GM19395 (cell line): ENCODE data around the gene TDP2.
"Not testable (repeated sequence)": the region's sequence is repeated elsewhere in the genome, so short reads cannot be mapped to it uniquely, and the experiment has no call there.

Experiments used
- ATAC-seq: cut with Tn5 transposase; IDR thresholded peaks from one replicate; pipeline ENCODE4 v1.9.1; 2021; ENCODE audit warnings: mild to moderate bottlenecking, moderate library complexity; ENCODE audit not compliant: unreplicated experiment

TDP2 gene

DNA sequence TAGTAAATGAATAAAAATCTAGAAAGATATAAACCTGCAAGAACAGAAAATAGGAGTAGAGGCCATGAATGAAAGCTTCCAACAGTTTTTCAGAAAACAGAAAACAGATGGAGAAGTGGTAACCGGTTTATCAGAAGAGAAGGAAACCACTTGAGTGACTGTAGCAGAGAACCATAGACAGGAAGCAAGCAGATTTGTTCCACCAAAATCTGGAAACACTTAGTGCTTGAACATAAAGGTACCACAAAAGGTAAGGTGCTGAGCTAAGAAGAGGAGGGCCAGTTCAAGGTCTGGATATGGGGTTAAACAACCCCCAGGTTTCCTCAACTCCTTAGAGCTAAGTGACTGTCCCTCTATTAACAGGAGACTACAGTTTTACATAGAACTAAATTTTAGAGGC, 11.5 kb downstream of the TDP2 start:
- ATAC-seq, result no peak

DNA sequence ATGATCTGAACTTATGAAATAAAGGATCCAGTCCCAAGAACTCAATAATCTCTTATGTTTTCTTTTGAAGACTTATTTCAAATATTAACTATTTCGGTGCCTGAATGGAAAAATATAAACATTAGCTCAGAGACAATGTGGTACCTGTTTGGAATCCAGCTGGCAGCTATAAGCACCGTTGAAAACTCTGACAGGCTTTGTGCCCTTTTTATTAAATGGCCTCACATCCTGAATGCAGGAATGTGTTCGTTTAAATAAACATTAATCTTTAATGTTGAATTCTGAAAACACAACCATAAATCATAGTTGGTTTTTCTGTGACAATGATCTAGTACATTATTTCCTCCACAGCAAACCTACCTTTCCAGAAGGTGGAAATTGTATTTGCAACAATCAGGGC, 16.3 kb downstream of the TDP2 start:
- no peak for ATAC-seq

DNA sequence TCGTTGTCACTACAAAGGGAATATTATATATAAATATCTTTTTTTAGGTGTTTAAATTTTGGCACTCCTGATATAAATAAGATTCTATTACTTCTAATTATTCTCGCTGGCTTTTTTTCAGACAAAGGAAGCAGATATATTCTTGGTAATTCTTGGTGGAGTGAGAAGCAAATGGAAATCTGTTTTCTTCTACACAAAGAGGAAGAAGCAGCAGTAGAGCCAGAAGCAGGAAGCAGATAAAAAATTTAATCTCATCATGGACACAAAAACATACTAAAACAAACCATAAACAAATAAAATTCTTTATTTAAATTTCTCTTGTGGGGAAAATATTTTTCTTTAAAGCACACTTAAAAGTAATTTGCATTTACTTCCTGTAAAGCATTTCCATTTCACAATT, 17.0 kb downstream of the TDP2 start:
- no peak for ATAC-seq

DNA sequence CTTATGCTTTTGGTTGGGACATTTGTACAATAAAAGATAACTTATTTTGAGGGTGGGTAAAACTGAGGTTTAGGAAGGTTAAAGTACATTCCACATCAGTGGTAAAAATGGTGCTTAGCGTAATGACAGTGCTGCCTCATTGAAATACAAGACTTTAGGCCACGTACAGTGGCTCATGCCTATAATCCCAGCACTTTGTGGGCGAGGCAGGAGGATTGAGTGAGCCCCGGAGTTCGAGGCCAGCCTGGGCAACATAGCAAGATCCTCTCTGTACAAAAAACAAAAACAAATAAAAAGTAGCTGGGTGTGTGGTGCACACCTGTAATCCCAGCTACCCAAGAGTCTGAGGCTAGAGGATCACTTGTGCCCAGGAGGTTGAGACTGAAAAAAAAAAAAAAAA, 18.4 kb downstream of the TDP2 start:
- ATAC-seq, result no peak

DNA sequence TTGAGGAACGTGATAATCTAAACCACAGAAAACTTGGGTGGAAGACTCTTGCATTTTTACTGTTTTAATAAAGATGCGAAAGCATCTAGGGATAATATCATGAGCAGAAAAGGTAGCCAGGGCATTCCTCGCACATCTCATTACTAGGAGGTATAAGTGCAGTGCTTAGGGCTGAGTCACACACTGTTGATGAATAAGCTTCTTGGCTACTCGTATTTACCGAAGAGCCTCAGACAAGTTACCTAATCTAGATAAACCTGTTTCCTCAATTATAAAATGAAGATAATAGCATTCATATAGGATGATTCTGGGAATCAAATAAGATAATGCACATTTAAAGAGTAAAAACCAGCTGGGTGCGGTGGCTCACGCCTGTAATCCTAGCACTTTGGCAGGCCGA, 19.9 kb downstream of the TDP2 start:
- ATAC-seq, result no peak

DNA sequence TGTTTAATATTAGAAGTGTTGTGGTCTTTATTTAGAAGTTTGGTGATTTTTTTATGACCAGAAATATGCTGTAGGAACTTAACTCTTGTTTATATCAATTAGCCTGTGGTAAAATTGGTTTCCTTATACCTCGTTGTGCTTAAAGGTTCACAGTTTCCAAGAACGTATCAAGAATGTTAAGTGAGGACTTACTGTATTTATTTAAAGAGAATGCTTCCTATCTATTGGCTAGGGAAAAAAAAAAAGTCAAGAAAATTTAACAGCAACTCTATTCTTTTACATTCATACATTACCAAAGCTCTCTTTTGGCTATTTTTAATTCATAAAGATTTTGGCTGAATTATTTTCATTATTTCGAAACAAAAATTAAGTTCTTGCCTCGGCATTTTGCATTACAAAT, 22.3 kb downstream of the TDP2 start:
- ATAC-seq, result no peak

DNA sequence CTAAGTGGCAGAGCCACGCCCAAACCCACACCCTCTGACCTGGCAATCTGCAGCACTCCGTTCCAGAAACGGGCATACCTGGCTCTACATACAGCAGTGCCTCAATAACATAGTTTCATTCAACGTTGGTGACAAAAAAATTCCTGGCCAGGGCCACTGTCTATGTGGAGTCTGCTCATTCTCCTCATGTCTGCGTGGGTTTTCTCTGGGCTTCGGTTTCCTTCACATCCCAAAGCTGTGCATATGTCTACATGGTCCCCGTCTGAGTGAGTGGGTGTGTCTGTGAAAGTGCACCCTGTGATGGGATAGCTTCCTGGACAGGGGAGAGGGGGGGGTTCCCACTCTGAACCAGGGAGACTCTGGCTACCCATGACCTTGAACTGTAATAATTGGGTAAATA, 22.8 kb downstream of the TDP2 start:
- no peak for ATAC-seq

DNA sequence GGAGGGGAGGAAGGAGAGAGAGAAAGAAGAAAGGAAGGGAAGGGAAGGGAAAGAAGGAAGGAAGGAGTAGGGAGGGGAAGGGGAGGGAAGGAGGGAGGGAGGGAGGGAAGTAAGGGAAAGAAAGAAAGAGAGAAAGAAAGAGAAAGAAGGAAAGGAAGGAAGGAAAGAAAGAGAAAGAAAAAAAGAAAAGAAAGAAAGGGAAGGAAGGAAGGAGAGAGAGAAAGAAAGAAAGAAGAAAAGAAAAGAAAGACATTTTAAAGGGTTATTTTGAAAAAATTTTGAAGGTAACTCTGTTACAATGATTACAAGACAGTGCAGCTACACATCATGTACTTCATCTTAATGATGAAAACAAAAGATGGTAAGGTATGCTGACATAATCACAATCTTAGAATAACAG, 24.6 kb downstream of the TDP2 start:
- no peak for ATAC-seq

DNA sequence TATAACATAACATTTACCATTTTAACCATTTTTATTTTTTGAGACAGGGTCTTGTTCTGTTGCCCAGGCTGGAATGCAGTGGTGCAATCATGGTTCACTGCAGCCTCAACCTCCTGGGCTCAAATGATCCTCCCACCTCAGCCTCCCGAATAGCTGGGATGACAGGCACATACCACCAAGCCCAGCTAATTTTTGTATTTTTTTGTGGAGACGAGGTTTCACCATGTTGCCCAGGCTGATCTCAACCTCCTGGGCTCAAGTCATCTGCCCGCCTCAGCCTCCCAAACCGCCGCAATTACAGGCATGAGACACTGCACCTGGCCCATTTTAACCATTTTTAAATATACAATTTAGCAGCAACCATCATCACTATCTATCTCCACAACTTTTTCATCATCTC, 26.1 kb downstream of the TDP2 start:
- ATAC-seq, result not testable (repeated sequence)

DNA sequence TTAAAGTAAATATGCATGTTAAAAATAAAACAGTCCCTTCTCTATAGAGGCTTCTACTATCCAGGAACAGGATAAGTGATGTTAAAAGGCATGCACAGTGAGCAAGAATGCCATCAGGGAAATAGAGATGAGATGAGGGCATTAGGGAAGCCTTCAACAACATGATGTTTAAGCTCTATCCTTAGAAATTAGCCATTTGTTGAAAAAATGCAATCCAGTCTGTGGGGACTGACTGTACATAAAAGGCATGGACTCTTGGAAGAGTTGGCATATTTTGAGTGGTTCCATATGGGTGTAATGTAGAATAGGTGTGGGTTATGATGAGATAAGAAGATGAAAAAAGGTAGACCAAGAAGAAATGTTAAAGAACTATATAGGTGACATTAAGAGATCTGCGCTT, 26.5 kb downstream of the TDP2 start:
- no peak for ATAC-seq

DNA sequence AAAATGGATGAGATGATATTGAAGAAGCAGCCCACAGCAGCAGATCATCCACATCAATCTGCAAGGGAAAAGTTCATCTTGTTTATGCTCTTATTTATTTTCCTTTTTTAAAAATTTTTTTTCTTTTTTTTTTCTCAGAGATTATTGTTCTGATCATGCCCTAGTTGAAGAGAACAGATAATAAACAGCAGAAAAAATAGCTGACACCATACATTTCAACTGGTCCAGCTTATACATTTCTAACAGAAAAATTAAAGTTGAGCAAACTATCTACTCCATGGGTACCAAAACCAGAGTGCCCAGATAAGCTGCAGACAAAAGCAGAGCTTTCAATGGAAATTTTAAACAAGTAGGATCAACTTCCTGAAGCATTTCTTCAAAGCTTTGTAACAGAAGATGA, 30.0 kb downstream of the TDP2 start:
- no peak for ATAC-seq

DNA sequence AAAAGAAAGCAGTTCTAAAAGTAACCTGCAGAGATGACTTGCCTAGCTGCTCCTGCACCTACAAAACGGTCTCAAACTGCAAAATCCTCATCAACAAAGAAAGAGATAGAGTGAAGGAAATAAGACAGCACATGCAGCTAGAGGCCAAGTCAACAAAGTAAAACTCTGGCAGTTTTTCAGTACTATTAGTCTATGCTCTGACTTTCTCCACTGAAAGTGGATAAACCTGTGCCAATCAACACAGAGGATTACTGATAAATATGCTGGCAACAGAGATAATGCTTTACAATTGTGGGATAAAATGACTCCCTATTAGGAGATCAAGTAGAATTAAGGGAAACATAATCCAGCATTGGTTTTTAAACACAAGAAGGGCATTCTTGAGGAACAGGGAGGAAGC, 34.1 kb downstream of the TDP2 start:
- no peak for ATAC-seq

DNA sequence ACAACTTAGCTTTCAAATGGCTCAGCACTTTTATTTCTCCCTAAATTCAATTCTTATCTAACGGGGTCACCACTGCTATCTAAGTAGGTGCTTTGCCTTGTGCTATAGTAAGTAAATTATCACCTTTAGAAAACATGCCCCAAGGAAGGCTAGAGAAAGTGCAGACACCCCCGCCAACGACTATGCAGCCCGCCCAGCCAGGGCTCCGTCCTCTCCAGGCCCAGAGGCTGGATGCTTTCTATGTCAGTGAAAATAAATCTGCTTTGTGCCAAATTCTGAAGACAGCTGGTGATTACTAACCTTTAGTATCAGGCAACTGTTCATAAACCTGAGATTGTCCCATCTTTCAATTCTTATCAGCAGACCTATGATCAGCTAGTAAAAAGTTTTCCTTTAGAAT, 35.0 kb downstream of the TDP2 start:
- ATAC-seq, result no peak

DNA sequence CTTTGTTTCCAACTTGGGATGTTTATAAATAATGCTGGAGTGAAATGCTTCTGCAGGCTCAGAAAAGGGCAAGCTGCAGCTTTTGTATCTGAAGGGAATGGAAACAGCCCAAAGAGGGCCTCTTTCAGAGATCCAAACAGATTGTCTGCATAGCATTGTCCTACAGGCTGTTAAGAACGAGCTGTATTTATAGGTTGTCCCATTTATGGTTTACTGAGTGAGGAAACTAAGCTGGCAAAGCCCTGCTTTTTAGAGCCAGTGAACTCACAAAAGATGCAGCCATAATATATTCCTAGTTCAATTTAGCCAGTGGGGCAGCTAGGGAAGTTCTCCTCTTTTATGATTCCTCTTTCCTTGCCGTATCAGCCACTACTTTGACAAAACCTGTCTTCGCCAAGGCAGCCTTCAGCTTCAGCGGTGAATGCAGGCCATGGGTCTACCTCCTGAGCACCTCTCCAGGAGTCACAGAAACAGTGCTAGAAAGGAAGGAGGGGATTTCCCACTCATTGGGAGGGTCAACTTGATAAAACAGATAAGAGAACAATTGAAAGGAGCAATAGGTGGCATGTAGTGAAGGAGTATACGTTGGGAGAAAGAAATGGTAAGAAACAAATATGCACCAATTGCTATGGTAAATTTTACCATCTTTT, 35.7 kb downstream of the TDP2 start:
- ATAC-seq, result no peak

DNA sequence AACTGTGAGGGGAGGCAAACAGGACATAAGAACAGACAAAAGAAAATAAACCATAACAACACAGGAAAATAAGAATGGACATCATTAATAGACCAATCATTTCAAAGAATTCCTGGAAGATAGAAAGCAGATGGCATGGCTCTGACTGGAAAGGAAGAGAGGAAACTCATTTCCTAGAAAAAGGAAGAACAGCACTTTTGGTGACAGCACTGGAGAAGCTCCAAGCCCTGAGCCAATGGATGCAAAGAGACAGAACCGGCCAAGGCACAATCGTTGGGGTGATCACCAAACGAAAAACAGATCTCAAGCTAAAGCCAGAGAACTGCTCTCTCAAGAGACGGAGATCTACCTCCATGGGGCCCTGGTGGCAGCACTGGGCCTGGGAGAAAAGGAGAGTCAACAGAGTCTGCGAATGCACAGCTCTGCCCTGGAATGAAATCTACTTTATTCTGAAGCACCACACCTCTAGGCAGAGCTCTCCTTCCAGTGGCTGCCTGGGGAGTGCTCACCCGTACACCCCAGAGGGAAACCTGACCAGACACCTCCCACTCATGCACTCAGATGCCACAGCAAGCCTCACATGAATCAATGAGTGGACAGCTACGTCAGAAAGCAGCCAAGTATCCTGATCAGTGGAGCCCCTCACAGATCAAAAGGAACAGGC, 44.9 kb downstream of the TDP2 start:
- no peak for ATAC-seq

DNA sequence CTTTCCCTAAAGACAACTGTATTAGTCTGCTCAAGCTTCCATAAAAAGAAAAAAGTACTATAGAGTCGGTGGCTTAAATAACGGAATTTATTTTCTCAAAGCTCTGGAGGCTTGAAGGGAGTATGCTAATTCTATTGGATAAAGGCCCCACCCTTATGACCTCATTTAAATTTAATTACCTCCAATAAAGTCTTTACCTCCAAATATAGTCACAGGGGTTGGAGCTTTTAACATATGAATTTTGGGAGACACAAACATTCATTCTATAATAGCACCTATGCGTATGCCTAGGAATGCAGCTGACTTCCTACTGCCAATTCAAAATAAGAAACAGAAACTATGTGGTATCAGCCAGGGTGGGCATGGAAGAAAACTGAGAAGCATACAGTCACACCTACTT, 46.1 kb downstream of the TDP2 start:
- ATAC-seq, result no peak

DNA sequence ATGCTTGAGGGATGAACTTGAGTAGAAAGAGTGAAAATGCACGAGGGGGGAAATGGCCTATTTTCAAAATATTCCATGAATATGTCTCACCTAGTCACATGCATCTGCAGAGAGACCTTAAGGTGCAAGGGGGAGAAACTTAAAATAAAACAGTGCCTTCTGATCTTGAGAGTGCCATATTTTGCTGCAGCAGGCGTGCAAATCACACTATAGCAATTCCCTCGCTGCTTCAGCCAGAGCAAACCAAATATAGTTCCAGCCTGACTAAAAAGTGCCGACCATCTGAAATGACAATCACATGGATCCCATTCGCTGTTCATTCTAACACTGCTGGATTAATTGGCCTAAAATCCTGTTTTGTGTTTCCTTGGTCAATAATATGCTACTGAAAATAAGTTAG, 47.0 kb downstream of the TDP2 start:
- ATAC-seq, result no peak

DNA sequence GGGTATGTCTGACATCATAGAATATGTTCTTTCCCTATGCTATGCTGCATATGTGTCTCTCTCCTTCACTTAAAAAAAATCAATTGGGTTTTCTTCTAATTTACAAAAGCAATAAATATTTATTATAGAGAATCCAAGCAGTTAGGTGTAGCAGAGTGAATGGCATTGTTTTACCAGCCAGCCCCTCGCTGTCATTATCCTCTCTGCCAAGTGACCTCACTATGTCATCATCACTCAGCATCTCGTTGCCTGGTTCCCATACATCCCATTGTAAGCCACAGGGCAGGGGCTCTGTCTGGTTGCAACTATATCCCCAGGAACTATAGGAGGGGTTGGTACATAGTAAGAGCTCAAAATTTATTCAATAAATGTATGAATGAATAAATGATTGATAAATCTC, 52.1 kb downstream of the TDP2 start:
- no peak for ATAC-seq

DNA sequence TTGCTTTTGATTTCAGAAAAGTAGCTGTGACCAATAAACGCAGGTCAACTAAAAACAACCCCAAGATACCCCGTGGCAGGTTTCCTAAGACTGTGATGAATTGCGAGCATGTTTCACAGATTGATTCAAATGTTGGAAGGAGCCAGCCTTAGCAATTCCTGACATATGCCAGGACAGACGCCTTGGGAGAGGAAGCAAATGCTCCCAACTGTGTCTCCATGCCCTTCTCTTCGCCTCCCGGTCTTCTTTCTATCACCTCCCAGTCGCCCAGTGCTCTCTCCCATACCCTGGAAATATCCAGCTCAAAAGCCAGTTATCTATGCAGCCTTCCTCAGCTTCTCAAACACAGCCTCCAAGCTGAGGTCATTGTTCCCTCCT, 52.7 kb downstream of the TDP2 start:
- ATAC-seq, result no peak

DNA sequence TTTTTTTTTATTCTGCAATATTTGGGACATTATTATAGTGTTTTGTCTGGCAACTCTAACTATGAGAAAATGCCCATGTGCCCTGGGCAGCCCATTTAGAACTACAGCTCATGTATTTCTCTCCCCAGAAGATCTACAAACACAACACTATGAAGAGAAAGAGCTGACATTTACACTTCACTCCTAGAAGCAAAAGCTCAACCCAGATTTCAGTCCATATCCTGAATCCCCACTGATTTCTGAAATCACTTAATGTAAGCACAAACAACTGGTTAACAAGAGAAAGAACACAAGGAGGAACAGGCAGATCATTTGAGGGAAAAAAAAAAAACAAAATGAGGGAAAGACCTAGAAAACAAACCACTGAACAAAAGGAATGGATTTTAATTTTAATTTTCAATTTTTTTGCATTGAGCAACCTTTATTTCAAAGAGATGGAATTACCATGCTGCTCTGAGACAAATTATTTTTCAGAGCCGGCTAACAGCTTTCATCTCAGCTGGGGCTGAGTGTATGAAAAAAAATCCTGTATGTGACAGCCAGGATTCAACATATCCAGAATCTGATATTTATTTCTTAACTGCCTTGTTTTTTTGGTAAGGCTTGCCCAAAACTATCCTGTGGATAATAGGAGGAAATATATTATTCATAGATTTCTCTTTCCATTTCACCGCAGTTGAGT, 53.2 kb downstream of the TDP2 start:
- no peak for ATAC-seq

DNA sequence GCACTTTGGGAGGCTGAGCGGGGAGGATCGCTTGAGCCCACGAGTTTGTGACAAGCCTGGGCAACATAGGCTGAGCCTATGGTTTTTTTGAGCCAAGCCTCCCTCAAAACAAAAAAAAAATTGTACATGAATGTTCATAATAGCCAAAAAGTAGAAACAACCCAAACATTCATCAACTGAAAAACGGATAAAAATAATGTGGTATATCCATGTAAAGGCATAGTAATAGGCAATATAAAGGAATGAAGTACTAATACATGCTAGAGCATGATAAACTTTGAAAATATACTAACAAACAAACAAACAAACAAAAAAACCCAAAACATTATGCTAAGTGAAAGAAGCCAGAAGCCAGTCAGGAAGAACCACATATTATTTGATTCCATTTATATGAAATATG, 56.0 kb downstream of the TDP2 start:
- ATAC-seq, result no peak

DNA sequence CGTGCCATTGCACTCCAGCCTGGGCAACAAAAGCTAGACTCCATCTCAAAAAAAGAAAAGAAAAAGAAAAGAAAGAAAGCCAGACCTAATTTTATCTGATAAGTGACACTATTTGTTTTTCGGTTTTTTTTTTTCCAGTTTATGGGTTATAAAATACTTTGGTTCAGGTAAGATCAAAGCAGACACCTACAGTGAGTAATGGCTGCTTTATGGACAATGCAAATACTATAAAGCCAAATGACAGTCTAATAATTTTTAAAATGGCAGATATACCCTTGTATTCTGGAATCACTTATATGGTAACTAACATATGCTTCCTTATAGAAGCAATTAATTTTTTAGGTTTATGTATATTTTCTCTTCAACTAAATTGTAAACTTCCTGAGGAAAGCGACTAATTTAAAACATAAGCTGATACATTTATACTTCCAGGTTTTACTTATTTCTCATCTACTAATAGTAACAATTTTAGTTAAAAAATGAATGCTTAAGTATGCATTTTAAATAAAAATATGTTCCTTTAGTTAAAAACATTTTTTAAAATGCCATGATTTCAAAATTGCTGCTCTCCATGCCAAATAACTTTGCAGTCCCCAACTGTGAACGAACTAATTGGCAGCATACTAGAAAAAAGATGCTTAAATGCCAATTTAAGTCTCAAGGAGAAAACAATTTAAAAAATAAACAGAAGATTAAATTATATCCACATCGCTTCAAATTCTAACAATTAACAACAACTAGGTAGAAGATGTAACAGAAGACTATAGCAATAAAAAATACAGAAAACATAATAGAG, 59.2 kb downstream of the TDP2 start:
- no peak for ATAC-seq
